ENCODE results near the gene PLEKHH3. TPM values are rescaled to one million over a fixed set of nuclear protein-coding genes. Genes with fewer than 3 reads are reported as not detected.

The PLEKHH3 gene
- total RNA-seq, 2 experiments from 2014 or later = 1.0 to 1.4 TPM

- ChIA-PET POLR2A (no interaction called here), CTCF (no interaction called here)
Observed at GRCh38 chr17:42690596-42690995, 13.8 kb upstream of the PLEKHH3 start.

GRCh38 chr17:42687707-42688320, 11.0 kb upstream of the PLEKHH3 start:
- ChIA-PET CTCF (interaction anchor here (0.8 kb wide), 1 partner anchor 76 kb away, joined by 3 read pairs; no protein-coding TSS in a partner anchor), POLR2A (no interaction called here)

GRCh38 chr17:42686520-42687128, 9.8 kb upstream of the PLEKHH3 start:
- CTCF ChIA-PET = no interaction called here
- POLR2A ChIA-PET = no interaction called here

- ChIA-PET POLR2A (no interaction called here), CTCF (no interaction called here)
Observed at GRCh38 chr17:42685831-42686230, 9.0 kb upstream of the PLEKHH3 start.

GRCh38 chr17:42684929-42685556, 8.2 kb upstream of the PLEKHH3 start:
- ChIA-PET POLR2A (no interaction called here), CTCF (no interaction called here)

- CTCF ChIA-PET = interaction anchor here (1.0 to 2.1 kb wide), 6 partner anchors 10 to 105 kb away, joined by 3 to 6 read pairs (median 4); no protein-coding TSS in a partner anchor
Observed at GRCh38 chr17:42683407-42684034, 6.7 kb upstream of the PLEKHH3 start.

GRCh38 chr17:42682722-42683403, 6.1 kb upstream of the PLEKHH3 start:
- CTCF ChIA-PET = interaction anchor here (1.4 to 2.1 kb wide), 5 partner anchors 9 to 75 kb away, joined by 3 to 6 read pairs (median 4); no protein-coding TSS in a partner anchor
- POLR2A ChIA-PET = no interaction called here

More at GRCh38 chr17:42683407-42684034, 6.7 kb upstream of the PLEKHH3 start:
- POLR2A ChIA-PET = no interaction called here

GRCh38 chr17:42681976-42682721, 5.4 kb upstream of the PLEKHH3 start, which contains the start of gene CNTNAP1:
TSS of gene CNTNAP1 (plus strand) at chr17:42682531. CDS start at chr17:42682830, 299 bp downstream.
- POLR2A ChIA-PET = no interaction called here
- CTCF ChIA-PET = interaction anchor here (1.5 to 1.6 kb wide), 2 partner anchors 10 to 18 kb away, joined by 3 to 4 read pairs; no protein-coding TSS in a partner anchor

- CTCF ChIA-PET = interaction anchor here (1.1 to 2.1 kb wide), 3 partner anchors 72 to 126 kb away, joined by 3 to 11 read pairs (median 3); partner anchors contain the start of gene PSMC3IP
- POLR2A ChIA-PET = interaction anchor here (0.6 kb wide), 1 partner anchor 636 kb away, joined by 4 read pairs; no protein-coding TSS in a partner anchor
Observed at GRCh38 chr17:42680331-42680808, 3.6 kb upstream of the PLEKHH3 start.

- ChIA-PET CTCF (interaction anchor here (0.9 to 2.1 kb wide), 5 partner anchors 20 to 125 kb away, joined by 3 to 11 read pairs (median 3); partner anchors contain the start of genes MLX, PSMC3IP and TUBG2), POLR2A (interaction anchor here (0.6 to 2.0 kb wide), 3 partner anchors 101 to 636 kb away, joined by 3 to 5 read pairs (median 4); no protein-coding TSS in a partner anchor)
Observed at GRCh38 chr17:42679492-42680330, 2.9 kb upstream of the PLEKHH3 start.

- CTCF ChIA-PET = interaction anchor here (0.9 to 2.1 kb wide), 4 partner anchors 19 to 112 kb away, joined by 3 to 11 read pairs (median 3); partner anchors contain the start of genes MLX, PSMC3IP and TUBG2
- POLR2A ChIA-PET = interaction anchor here (0.5 to 2.0 kb wide), 4 partner anchors 101 to 637 kb away, joined by 3 to 5 read pairs (median 4); no protein-coding TSS in a partner anchor
Observed at GRCh38 chr17:42678951-42679491, 2.2 kb upstream of the PLEKHH3 start.

- CTCF ChIA-PET = interaction anchor here (0.5 to 2.6 kb wide), 4 partner anchors 29 to 111 kb away, joined by 3 to 16 read pairs (median 7); partner anchors contain the start of genes MLX and PSMC3IP
- POLR2A ChIA-PET = interaction anchor here (0.5 to 2.0 kb wide), 5 partner anchors 15 to 638 kb away, joined by 3 to 5 read pairs (median 3); no protein-coding TSS in a partner anchor
Observed at GRCh38 chr17:42677921-42678781, 1.4 kb upstream of the PLEKHH3 start.

- CTCF ChIA-PET = interaction anchor here (0.8 to 4.4 kb wide), 3 partner anchors 16 to 99 kb away, joined by 5 to 33 read pairs (median 16); partner anchors contain the start of gene TUBG2
- POLR2A ChIA-PET = interaction anchor here (0.6 to 2.0 kb wide), 3 partner anchors 16 to 638 kb away, joined by 3 to 5 read pairs (median 4); no protein-coding TSS in a partner anchor
Observed at GRCh38 chr17:42677012-42677857, 441 bp upstream of the PLEKHH3 start.

GRCh38 chr17:42675965-42676423, 800 bp downstream of the PLEKHH3 start:
- ChIA-PET POLR2A (interaction anchor here (0.6 kb wide), 1 partner anchor 19 kb away, joined by 3 read pairs; no protein-coding TSS in a partner anchor), CTCF (interaction anchor here (0.6 to 4.4 kb wide), 4 partner anchors 9 to 98 kb away, joined by 3 to 33 read pairs (median 10); partner anchors contain the start of gene TUBG2)
